Neural progenitor cell (in vitro differentiated cells): ENCODE measurements around the gene TANK. TPM values are rescaled to one million over a fixed set of nuclear protein-coding genes. Genes with fewer than 3 reads are reported as not detected.

Experiments used
- DNase-seq: peaks from one replicate; pipeline ENCODE4 v3.0.0-alpha.2; 2016; ENCODE audit warnings: low spot score
- H2AFZ ChIP-seq: fragments of 200-600 bp; sonication (generic); replicated peaks from 2 replicates; pipeline ENCODE4 v1.6.1; 2016; ENCODE audit warnings: antibody characterized with exemption
- H3F3A ChIP-seq: fragments of 200-600 bp; sonication (generic); 2 replicates; pipeline ENCODE4 v1.6.1; 2016; ENCODE audit warnings: antibody characterized with exemption, low read depth
- H3K27ac ChIP-seq: fragments of 200-600 bp; sonication (generic); 2 replicates; pipeline ENCODE4 v1.5.1; 2016; ENCODE audit warnings: mild to moderate bottlenecking
- H3K27me3 ChIP-seq: fragments of 200-600 bp; sonication (generic); 2 replicates; pipeline ENCODE4 v1.6.1; 2016; ENCODE audit warnings: mild to moderate bottlenecking, moderate library complexity
- H3K36me3 ChIP-seq: fragments of 200-600 bp; sonication (generic); 2 replicates; pipeline ENCODE4 v1.5.1; 2016
- H3K4me1 ChIP-seq: fragments of 200-600 bp; sonication (generic); 2 replicates; pipeline ENCODE4 v1.6.1; 2016; ENCODE audit warnings: mixed run types
- H3K4me2 ChIP-seq: fragments of 200-600 bp; sonication (generic); 2 replicates; pipeline ENCODE4 v1.6.1; 2016
- H3K4me3 ChIP-seq: fragments of 200-600 bp; sonication (generic); 2 replicates; pipeline ENCODE4 v1.5.1; 2016
- H3K79me2 ChIP-seq: fragments of 200-600 bp; sonication (generic); 2 replicates; pipeline ENCODE4 v1.6.1; 2016; ENCODE audit warnings: low read depth
- H3K9ac ChIP-seq: fragments of 200-600 bp; sonication (generic); 2 replicates; pipeline ENCODE4 v1.6.1; 2016
- H3K9me3 ChIP-seq: fragments of 200-600 bp; sonication (generic); 2 replicates; pipeline ENCODE4 v1.5.1; 2016; ENCODE audit warnings: low read depth
- H4K20me1 ChIP-seq: fragments of 200-600 bp; sonication (generic); 2 replicates; pipeline ENCODE4 v1.6.1; 2016; ENCODE audit warnings: low read depth
- H3K27ac Mint-ChIP-seq: 3 replicates; pipeline ENCODE4 v1.8.0; 2021; ENCODE audit warnings: mixed read lengths
- H3K27me3 Mint-ChIP-seq: 2 replicates; pipeline ENCODE4 v1.8.0; 2022; ENCODE audit warnings: low read depth, mild to moderate bottlenecking, inconsistent platforms, moderate library complexity, mixed read lengths; ENCODE audit not compliant: insufficient read depth
- H3K36me3 Mint-ChIP-seq: 3 replicates; pipeline ENCODE4 v1.8.0; 2021; ENCODE audit warnings: mixed read lengths
- H3K4me1 Mint-ChIP-seq: 3 replicates; pipeline ENCODE4 v1.8.0; 2021; ENCODE audit warnings: mixed read lengths
- H3K4me3 Mint-ChIP-seq: 3 replicates; pipeline ENCODE4 v1.8.0; 2021; ENCODE audit warnings: mild to moderate bottlenecking, moderate library complexity, mixed read lengths
- H3K9me3 Mint-ChIP-seq: 3 replicates; pipeline ENCODE4 v1.8.0; 2020; ENCODE audit warnings: mixed read lengths
- EZH2 ChIP-seq: fragments of 200-600 bp; sonication (generic); IDR thresholded peaks from 2 replicates; pipeline ENCODE4 v1.6.1; 2017; ENCODE audit warnings: antibody characterized with exemption, mild to moderate bottlenecking, moderate library complexity
- EZH2phosphoT487 ChIP-seq: fragments of 200-600 bp; sonication (generic); IDR thresholded peaks from 2 replicates; pipeline ENCODE4 v1.6.1; 2017; ENCODE audit warnings: antibody characterized with exemption
- total RNA-seq: library from RNA; depleted of rRNA; stranded (reverse); fragments of >200 nt; gene quantifications from 2 replicates; pipeline ENCODE4 v1.2.3, GENCODE V29; 2015; ENCODE audit warnings: low replicate concordance
- TF ChIP-seq, protein P1 (sequence below): fragments of 200-600 bp; sonication (generic); IDR thresholded peaks from 2 replicates; pipeline ENCODE4 v1.5.1; 2017; ENCODE audit warnings: antibody characterized with exemption, mild to moderate bottlenecking

TANK gene
- total RNA-seq, 1 donor from 2014 or later = 43.5 TPM

GRCh38 chr2:161147856-161148255 is 12.4 kb upstream of the TANK start:
- Histone ChIP-seq H3K9me3 (peaks cover 21% of the 10 kb centered on the region), H3K79me2 (no peaks in the 10 kb centered on the region), H3K36me3 (no peaks in the 10 kb centered on the region), H3F3A (no peaks in the 10 kb centered on the region), H3K4me2 (no peak overlapping the region), H4K20me1 (no peaks in the 10 kb centered on the region), H3K4me1 (no peaks in the 10 kb centered on the region), H3K4me3 (no peak overlapping the region), H3K9ac (no peak overlapping the region), H3K27me3 (no peaks in the 10 kb centered on the region), H2AFZ (no peak overlapping the region), H3K27ac (no peak overlapping the region)
- no peak overlapping the region for H3K4me3 Mint-ChIP-seq
- no peak overlapping the region for H3K27ac Mint-ChIP-seq
- no peaks in the 10 kb centered on the region for H3K36me3 Mint-ChIP-seq
- peaks cover 2% of the 10 kb centered on the region for H3K27me3 Mint-ChIP-seq
- TF ChIP-seq EZH2 = no peak
- no peak for TF ChIP-seq EZH2phosphoT487
- TF ChIP-seq, protein P1, sequence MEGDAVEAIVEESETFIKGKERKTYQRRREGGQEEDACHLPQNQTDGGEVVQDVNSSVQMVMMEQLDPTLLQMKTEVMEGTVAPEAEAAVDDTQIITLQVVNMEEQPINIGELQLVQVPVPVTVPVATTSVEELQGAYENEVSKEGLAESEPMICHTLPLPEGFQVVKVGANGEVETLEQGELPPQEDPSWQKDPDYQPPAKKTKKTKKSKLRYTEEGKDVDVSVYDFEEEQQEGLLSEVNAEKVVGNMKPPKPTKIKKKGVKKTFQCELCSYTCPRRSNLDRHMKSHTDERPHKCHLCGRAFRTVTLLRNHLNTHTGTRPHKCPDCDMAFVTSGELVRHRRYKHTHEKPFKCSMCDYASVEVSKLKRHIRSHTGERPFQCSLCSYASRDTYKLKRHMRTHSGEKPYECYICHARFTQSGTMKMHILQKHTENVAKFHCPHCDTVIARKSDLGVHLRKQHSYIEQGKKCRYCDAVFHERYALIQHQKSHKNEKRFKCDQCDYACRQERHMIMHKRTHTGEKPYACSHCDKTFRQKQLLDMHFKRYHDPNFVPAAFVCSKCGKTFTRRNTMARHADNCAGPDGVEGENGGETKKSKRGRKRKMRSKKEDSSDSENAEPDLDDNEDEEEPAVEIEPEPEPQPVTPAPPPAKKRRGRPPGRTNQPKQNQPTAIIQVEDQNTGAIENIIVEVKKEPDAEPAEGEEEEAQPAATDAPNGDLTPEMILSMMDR = no peak
- peaks cover 39% of the 10 kb centered on the region for H3K9me3 Mint-ChIP-seq
- DNase-seq = no peak
- H3K4me1 Mint-ChIP-seq = no peaks in the 10 kb centered on the region

- Histone ChIP-seq H3K4me1 (no peaks in the 10 kb centered on the region), H3K9me3 (peaks cover 21% of the 10 kb centered on the region), H3K4me2 (no peak overlapping the region), H3K9ac (no peak overlapping the region), H3F3A (no peaks in the 10 kb centered on the region), H3K79me2 (no peaks in the 10 kb centered on the region), H3K27ac (no peak overlapping the region), H3K4me3 (no peak overlapping the region), H4K20me1 (no peaks in the 10 kb centered on the region), H3K36me3 (no peaks in the 10 kb centered on the region), H2AFZ (no peak overlapping the region), H3K27me3 (no peaks in the 10 kb centered on the region)
- TF ChIP-seq, protein P1 = no peak
- TF ChIP-seq EZH2phosphoT487 (no peak), EZH2 (no peak)
- Mint-ChIP-seq H3K27ac (no peak overlapping the region), H3K9me3 (peaks cover 29% of the 10 kb centered on the region), H3K36me3 (no peaks in the 10 kb centered on the region), H3K4me1 (no peaks in the 10 kb centered on the region), H3K27me3 (no peaks in the 10 kb centered on the region), H3K4me3 (no peak overlapping the region)
- DNase-seq = no peak
Measured at GRCh38 chr2:161150704-161151103, 9.5 kb upstream of the TANK start.

GRCh38 chr2:161152302-161152701 is 7.9 kb upstream of the TANK start:
- H3K4me2 ChIP-seq = no peak overlapping the region
- no peaks in the 10 kb centered on the region for H3K79me2 ChIP-seq
- no peaks in the 10 kb centered on the region for H3K27me3 ChIP-seq
- no peak for TF ChIP-seq EZH2phosphoT487
- no peak for TF ChIP-seq EZH2
- TF ChIP-seq, protein P1 = no peak
- peaks cover 21% of the 10 kb centered on the region for H3K9me3 ChIP-seq
- H3K27ac Mint-ChIP-seq = no peak overlapping the region
- no peaks in the 10 kb centered on the region for H3K36me3 Mint-ChIP-seq
- no peaks in the 10 kb centered on the region for H4K20me1 ChIP-seq
- H3K27me3 Mint-ChIP-seq = no peaks in the 10 kb centered on the region
- no peak overlapping the region for H3K27ac ChIP-seq
- H3F3A ChIP-seq = no peaks in the 10 kb centered on the region
- no peak overlapping the region for H3K4me3 ChIP-seq
- no peaks in the 10 kb centered on the region for H3K36me3 ChIP-seq
- H3K4me1 ChIP-seq = no peaks in the 10 kb centered on the region
- DNase-seq = no peak
- H2AFZ ChIP-seq = no peak overlapping the region
- no peaks in the 10 kb centered on the region for H3K4me1 Mint-ChIP-seq
- peaks cover 29% of the 10 kb centered on the region for H3K9me3 Mint-ChIP-seq
- H3K9ac ChIP-seq = no peak overlapping the region
- no peak overlapping the region for H3K4me3 Mint-ChIP-seq

- H3K9me3 Mint-ChIP-seq = no peaks in the 10 kb centered on the region
- no peaks in the 10 kb centered on the region for H3K36me3 ChIP-seq
- TF ChIP-seq EZH2phosphoT487 = no peak
- TF ChIP-seq, protein P1 = no peak
- H3K4me3 Mint-ChIP-seq = no peak overlapping the region
- peaks cover 14% of the 10 kb centered on the region for H3K4me1 Mint-ChIP-seq
- no peaks in the 10 kb centered on the region for H4K20me1 ChIP-seq
- H3K27me3 Mint-ChIP-seq = no peaks in the 10 kb centered on the region
- H3F3A ChIP-seq = peaks cover 3% of the 10 kb centered on the region
- no peaks in the 10 kb centered on the region for H3K27me3 ChIP-seq
- H3K79me2 ChIP-seq = peaks cover 28% of the 10 kb centered on the region
- H3K9me3 ChIP-seq = no peaks in the 10 kb centered on the region
- H3K4me2 ChIP-seq = no peak overlapping the region
- H3K27ac ChIP-seq = no peak overlapping the region
- no peak overlapping the region for H2AFZ ChIP-seq
- H3K4me3 ChIP-seq = no peak overlapping the region
- H3K9ac ChIP-seq = no peak overlapping the region
- H3K36me3 Mint-ChIP-seq = no peaks in the 10 kb centered on the region
- DNase-seq = no peak
- H3K27ac Mint-ChIP-seq = no peak overlapping the region
- peaks cover 9% of the 10 kb centered on the region for H3K4me1 ChIP-seq
Measured at GRCh38 chr2:161158882-161159281, 1.3 kb upstream of the TANK start.
